ENCODE measurements around the gene DYNC1LI2.

Gene DYNC1LI2

GRCh38 chr16:66673691-66674090, 77.7 kb downstream of the DYNC1LI2 start:
- Histone ChIP-seq H3K27ac (ENCODE audit: insufficient read depth, low read length, poor library complexity, severe bottlenecking) (no peak overlapping the region), H3K9me3 (ENCODE audit: control insufficient read depth, low read length) (no peaks in the 10 kb centered on the region), H3K4me1 (ENCODE audit: control insufficient read depth, insufficient read depth, low read length, poor library complexity, severe bottlenecking) (no peaks in the 10 kb centered on the region), H3K4me3 (ENCODE audit: insufficient read depth, low read depth, low read length, poor library complexity, severe bottlenecking) (no peak overlapping the region), H3K36me3 (ENCODE audit: control insufficient read depth, insufficient read depth, low read length) (no peaks in the 10 kb centered on the region), H3K27me3 (replicated peaks; ENCODE audit: control insufficient read depth, insufficient read depth, low read length, poor library complexity, severe bottlenecking) (no peaks in the 10 kb centered on the region)
- DNase-seq: no peak

All from effector memory CD4-positive, alpha-beta T cell (primary cell).